NCI-H524 (cell line): ENCODE data around the gene CGB3.

ENCODE experiments used
- DNase-seq, 2 experiments: peaks; one replicate each; lab custom pipeline; 2025; lab: John Stamatoyannopoulos, UW

The CGB3 gene

DNA sequence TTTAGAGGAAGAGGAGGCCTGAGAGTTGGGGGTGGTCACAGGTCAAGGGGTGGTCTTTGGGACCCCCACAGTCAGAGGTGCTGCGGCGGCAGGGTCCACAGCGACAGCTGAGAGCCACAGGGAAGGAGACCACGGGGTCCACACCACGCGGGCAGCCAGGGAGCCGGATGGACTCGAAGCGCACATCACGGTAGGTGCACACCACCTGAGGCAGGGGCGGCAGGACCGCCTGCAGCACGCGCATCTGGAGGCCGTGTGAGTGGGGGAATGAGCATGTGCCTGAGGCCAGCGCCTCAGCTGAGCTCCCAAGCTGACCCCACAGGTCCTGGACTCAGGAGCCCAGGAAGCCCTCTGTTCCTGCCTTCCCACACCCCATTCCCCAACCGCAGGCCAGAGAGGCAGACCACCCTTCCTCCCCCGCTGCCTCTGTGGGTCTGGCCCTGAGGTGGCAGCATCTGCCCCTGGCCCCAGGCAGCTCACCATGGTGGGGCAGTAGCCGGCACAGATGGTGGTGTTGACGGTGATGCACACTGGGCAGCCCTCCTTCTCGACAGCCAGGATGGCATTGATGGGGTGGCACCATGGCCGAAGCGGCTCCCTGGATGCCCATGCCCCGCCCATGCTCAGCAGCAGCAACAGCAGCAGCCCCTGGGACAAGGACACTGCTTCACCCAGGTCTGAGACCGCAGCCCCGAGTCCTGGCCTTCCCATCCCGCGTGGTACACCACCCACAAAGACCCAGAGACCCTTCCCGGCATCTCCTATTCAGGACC, 7.9 kb downstream of the CGB3 start:
- DNase-seq, result no peak

DNA sequence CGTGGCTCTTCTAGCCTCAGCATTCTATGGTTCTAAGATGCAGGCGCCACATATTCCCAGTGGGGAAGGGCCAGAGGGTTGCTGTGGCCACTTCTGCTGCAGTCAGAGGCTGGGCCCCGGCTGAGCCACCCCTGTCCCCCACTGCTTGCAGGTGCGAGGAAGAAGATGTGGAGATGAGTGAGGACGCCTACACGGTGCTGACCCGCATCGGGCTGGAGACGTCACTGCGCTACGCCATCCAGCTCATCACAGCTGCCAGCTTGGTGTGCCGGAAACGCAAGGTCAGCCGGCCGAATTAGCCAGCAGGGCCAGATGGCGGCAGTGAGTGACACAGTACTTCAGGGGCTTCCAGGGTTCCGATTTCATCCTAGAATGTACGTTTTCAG, 9.3 kb downstream of the CGB3 start:
- peak; percentile 23 to 73 for DNase-seq

GRCh38 chr19:49014123-49014869, 9.8 kb downstream of the CGB3 start:
- no peak for DNase-seq

- DNase-seq, result no peak
Observed at GRCh38 chr19:49011194-49011593, 12.9 kb downstream of the CGB3 start.

- no peak for DNase-seq
Observed at GRCh38 chr19:49010453-49010852, 13.7 kb downstream of the CGB3 start.

DNA sequence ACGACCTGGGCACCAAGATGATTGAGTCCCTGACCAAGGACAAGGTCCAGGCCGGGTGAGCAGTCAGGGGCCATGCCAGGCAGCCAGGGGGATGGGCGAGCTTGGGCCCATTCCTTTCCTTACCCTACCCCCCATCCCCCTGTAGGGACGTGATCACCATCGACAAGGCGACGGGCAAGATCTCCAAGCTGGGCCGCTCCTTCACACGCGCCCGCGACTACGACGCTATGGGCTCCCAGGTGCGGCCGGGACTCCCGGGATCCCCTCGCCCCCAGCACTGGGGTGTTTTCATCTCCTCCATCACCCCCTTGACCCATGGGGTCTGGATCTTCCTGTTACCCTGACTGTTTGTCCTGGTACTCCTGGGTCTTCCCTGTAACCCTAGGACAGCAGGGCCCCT, 14.3 kb downstream of the CGB3 start:
- DNase-seq, result no peak

GRCh38 chr19:49006905-49007304, 17.2 kb downstream of the CGB3 start:
- DNase-seq, result no peak

GRCh38 chr19:49004964-49005614, 19.0 kb downstream of the CGB3 start:
- no peak for DNase-seq

GRCh38 chr19:49004133-49004532, 20.0 kb downstream of the CGB3 start:
- DNase-seq, result no peak

DNA sequence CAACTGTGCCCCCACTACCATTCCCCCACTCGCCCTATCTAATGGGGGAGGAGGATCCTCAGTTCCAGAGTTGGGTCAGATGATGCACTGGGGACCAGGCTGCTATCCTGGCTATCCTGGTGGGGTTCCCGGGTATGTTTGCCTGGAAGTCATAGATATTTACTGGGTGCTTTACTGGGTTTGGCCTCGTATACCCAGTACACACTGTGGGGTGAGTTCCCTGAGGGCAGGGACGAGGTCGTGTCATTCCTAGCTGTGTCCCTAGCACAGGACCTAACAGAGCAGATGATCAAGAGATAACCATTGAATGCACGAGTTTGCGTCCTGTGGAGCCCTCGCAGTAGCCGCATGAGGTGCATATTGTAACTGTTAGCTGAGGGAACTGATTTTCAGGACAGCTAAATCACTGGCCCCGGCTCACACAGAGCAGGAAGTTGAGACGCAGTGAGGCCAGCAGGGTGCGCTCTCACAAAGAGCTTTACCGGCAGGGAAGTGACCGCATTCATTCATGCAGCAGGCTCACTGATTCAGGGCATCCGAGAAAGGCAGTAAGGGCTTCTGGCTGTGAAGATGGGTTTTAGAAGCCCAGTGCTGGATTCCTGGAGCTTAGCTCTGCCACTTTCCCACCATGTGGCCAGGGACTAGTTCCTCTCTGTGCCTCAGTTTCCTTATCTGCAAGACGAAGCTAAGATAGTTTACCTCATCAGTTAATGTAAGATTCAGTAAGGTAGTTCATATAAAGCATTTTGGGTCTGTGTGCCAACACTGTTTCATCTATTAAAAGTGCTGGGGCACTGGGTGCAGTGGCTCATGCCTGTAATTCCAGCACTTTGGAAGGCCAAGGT, 24.4 kb downstream of the CGB3 start:
- DNase-seq, result peak in 1 of 2 experiments; percentile 56

GRCh38 chr19:48997972-48998371, 26.2 kb downstream of the CGB3 start:
- peak in 1 of 2 experiments; percentile 75 for DNase-seq

GRCh38 chr19:48994035-48994386, 30.1 kb downstream of the CGB3 start:
- no peak for DNase-seq

- peak; percentile 99 to 100 for DNase-seq
Observed at GRCh38 chr19:48993175-48994034, 30.7 kb downstream of the CGB3 start, which contains the start of the genes GYS1 and RUVBL2. Gene GYS1, minus strand, starts transcription at chr19:48993309. Its CDS starts 197 bp downstream, at chr19:48993112. Gene RUVBL2, plus strand, starts transcription at chr19:48993887. Its CDS starts 25 bp downstream, at chr19:48993912.

DNA sequence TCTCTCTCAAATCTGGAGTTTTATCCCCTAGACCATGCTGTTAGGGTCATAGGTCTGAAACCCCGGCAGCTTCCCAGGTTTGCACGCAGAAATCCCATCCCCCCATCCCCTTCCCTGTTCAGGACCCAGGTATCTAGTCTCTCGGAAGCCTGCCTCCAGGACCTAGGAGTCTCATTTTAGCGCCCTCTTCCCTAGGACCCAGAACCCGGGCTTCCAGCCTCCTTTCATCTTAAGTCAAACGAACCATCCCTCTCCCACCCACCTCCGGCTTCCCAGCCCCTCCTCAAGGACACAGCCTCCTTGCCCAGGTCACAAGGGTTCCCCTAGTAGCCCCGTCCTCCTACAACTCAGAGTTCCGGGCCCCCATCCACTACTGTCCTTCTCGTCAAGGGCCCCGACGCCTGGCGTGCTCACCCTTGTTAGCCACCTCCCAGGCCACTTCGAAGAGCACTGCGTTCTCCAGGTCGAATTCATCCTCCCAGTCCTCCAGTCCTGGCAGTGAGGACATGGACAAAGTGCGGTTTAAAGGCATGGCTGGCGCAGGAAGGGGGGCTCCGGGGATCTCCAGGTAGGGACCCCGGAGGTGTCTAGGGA, 31.5 kb downstream of the CGB3 start:
- DNase-seq, result no peak

DNA sequence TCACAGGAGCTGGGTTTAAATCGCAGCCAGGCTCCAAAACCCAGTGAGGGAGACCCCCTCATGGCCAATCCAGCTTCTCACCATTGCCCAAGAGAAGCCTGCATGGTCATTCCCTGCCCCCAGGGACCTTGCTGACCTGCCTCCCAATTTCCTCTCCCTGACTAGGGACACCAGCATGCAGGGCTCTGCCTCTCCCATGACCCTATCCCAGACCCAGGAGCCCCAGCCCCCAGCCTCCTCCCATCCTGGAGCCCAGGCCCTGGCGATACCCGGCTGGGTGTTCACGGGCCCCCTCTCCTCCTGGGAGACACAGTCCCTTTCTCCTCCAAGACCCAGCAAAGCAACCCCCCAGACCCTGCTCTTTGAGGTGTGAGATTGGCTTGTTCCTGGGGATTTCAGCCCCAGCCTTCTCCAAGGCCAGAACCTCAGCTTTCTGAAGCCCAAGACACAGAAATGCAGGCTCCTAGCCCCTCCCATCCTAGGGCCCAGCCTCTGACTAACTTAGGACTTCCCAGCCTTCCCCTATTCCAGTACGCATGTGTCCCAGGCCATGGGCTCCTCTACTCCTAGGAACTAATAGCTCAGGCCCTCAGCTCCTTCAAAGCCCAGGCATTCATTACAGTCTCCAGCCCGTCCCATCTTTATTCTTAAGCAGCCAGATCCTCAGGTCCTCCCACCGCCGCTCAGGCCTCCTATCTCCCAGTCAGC, 32.1 kb downstream of the CGB3 start:
- DNase-seq, result no peak

- DNase-seq, result no peak
Observed at GRCh38 chr19:48991011-48991609, 33.0 kb downstream of the CGB3 start.

- DNase-seq, result no peak
Observed at GRCh38 chr19:48990400-48990799, 33.7 kb downstream of the CGB3 start.

DNA sequence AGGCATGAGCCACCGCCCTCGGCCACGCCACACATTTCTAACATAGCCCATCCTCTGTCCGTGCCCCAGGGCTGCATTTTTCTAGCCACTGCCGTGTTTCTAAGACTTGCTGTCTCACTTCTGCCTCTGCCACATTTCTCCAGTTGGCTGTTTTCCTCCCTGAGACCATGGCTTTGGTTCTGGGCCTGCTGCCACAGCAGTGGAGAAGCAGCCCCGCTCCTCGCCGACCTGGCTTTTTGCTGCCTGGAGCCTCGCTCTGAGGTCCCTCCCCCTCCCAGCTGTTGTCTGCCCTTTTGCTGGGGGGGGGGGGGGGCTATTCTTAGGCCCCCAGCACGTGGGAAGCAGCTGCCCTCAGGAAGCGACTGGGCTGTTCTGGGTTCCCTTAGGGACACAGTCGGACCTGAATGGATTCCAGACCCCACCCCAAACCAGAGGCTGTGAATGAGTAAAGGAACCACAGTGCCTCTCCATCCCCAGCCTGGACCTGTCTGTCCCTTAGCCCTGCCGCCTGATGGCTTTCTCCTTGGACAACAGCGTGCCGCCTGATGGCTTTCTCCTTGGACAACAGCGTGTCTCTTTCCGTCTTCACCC, 34.3 kb downstream of the CGB3 start:
- DNase-seq, result no peak

GRCh38 chr19:48988860-48989259, 35.3 kb downstream of the CGB3 start:
- DNase-seq, result no peak
